ENCODE data around the gene GIGYF2. TPM values are rescaled to one million over a fixed set of nuclear protein-coding genes. Genes with fewer than 3 reads are reported as not detected.
"Not testable (repeated sequence)": the region's sequence is repeated elsewhere in the genome, so short reads cannot be mapped to it uniquely, and the experiment has no call there.

GIGYF2 gene
- total RNA-seq, 1 donor from 2014 or later = 72.3 TPM

GRCh38 chr2:232681527-232681926 lies 15.6 kb upstream of the GIGYF2 start:
- no peak overlapping the region for H3K27ac Mint-ChIP-seq
- no peaks in the 10 kb centered on the region for H3K4me1 Mint-ChIP-seq (ENCODE audit: low read depth)
- peaks cover 5% of the 10 kb centered on the region for H3K27me3 Mint-ChIP-seq
- H3K4me3 Mint-ChIP-seq (ENCODE audit: low read depth) = no peak overlapping the region
- H3K9me3 Mint-ChIP-seq (ENCODE audit: low read depth) = no peaks in the 10 kb centered on the region
- no peak for TF ChIP-seq CTCF (IDR thresholded peaks at IDR 0.05; ENCODE audit: unreplicated experiment)
- no peak for DNase-seq (ENCODE audit: low spot score, unreplicated experiment)
- H3K36me3 Mint-ChIP-seq (ENCODE audit: insufficient read depth) = no peaks in the 10 kb centered on the region

DNA sequence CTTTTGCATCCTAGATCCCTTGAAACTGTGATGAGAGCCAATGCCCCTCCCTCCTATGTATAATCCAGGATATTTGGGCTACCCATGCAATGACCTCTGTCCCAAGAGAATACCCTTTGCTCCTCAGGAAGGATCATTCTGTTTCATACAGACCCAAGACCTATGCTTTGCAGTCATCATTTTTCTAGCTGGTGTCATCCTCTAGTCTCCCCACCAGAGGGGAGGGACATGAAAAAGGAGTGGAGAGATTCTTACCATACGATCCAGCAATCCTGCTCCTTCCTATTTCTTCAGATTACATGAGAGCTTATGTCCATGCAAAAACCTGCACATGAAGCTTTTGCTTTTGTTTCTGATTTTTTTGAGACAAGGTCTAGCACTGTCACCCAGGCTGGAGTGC lies 13.8 kb upstream of the GIGYF2 start:
- Mint-ChIP-seq H3K9me3 (ENCODE audit: low read depth) (no peaks in the 10 kb centered on the region), H3K4me3 (ENCODE audit: low read depth) (no peak overlapping the region), H3K27ac (no peak overlapping the region), H3K36me3 (ENCODE audit: insufficient read depth) (no peaks in the 10 kb centered on the region), H3K4me1 (ENCODE audit: low read depth) (no peaks in the 10 kb centered on the region), H3K27me3 (peaks cover 5% of the 10 kb centered on the region)
- no peak for DNase-seq (ENCODE audit: low spot score, unreplicated experiment)
- no peak for TF ChIP-seq CTCF (IDR thresholded peaks at IDR 0.05; ENCODE audit: unreplicated experiment)

DNA sequence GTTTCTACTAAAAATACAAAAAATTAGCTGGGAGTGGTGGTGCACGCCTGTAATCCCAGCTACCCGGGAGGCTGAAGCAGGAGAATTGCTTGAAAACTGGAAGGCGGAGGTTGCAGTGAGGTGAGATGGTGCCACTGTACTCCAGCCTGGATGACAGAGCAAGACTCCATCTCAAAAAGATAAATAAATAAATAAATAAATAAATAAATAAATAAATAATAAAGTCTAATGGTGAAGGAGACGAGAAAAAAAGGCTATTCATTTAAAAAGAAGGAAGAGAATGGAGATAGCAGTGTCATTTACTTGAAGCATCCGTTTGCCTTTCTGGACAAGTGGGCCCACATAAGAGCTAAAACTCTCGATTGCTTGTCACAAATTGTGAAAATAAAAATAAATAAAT lies 11.7 kb upstream of the GIGYF2 start:
- not testable (repeated sequence) for H3K27ac Mint-ChIP-seq; DNase-seq (ENCODE audit: low spot score, unreplicated experiment); H3K4me1 Mint-ChIP-seq (ENCODE audit: low read depth); H3K36me3 Mint-ChIP-seq (ENCODE audit: insufficient read depth); H3K9me3 Mint-ChIP-seq (ENCODE audit: low read depth); H3K4me3 Mint-ChIP-seq (ENCODE audit: low read depth); H3K27me3 Mint-ChIP-seq

- no peak for DNase-seq (ENCODE audit: low spot score, unreplicated experiment)
- no peak for TF ChIP-seq CTCF (IDR thresholded peaks at IDR 0.05; ENCODE audit: unreplicated experiment)
- Mint-ChIP-seq H3K4me1 (ENCODE audit: low read depth) (no peaks in the 10 kb centered on the region), H3K36me3 (ENCODE audit: insufficient read depth) (no peaks in the 10 kb centered on the region), H3K27me3 (no peaks in the 10 kb centered on the region), H3K4me3 (ENCODE audit: low read depth) (no peak overlapping the region), H3K27ac (no peak overlapping the region), H3K9me3 (ENCODE audit: low read depth) (no peaks in the 10 kb centered on the region)
Measured at GRCh38 chr2:232687382-232688160, 9.6 kb upstream of the GIGYF2 start.

GRCh38 chr2:232688201-232688600 lies 8.9 kb upstream of the GIGYF2 start:
- TF ChIP-seq CTCF (IDR thresholded peaks at IDR 0.05; ENCODE audit: unreplicated experiment) = no peak
- DNase-seq (ENCODE audit: low spot score, unreplicated experiment) = no peak
- H3K27ac Mint-ChIP-seq = no peak overlapping the region
- no peaks in the 10 kb centered on the region for H3K27me3 Mint-ChIP-seq
- no peak overlapping the region for H3K4me3 Mint-ChIP-seq (ENCODE audit: low read depth)
- H3K9me3 Mint-ChIP-seq (ENCODE audit: low read depth) = no peaks in the 10 kb centered on the region
- H3K4me1 Mint-ChIP-seq (ENCODE audit: low read depth) = no peaks in the 10 kb centered on the region
- no peaks in the 10 kb centered on the region for H3K36me3 Mint-ChIP-seq (ENCODE audit: insufficient read depth)
